Esophagus squamous epithelium (tissue), 4 donors: ENCODE results near the gene XIRP2.

ENCODE experiments used
- CTCF ChIP-seq, 6 experiments: fragments of 450-650 bp in 4 of 6; fragments of 200-600 bp in 2 of 6; sonication (generic) in 2 of 6; IDR thresholded peaks; one replicate each; pipeline ENCODE4 v1.5.1; 2016 to 2019; ENCODE audit warnings: antibody characterized with exemption in 6 of 6, mild to moderate bottlenecking in 4 of 6, moderate library complexity in 4 of 6
- POLR2A ChIP-seq, 4 donors: fragments of 450-650 bp; IDR thresholded peaks; one replicate each; pipeline ENCODE4 v1.6.1; 2017; ENCODE audit warnings: antibody characterized with exemption in 4 of 4, mild to moderate bottlenecking in 4 of 4, moderate library complexity in 3 of 4

- TF ChIP-seq CTCF (IDR thresholded peaks at IDR 0.05) (no peak), POLR2A (IDR thresholded peaks at IDR 0.05) (no peak)
Observed at GRCh38 chr2:166926657-166927056, 38.4 kb downstream of the XIRP2 start.
